GM12872 (cell line): ENCODE results near the gene MFF.

Experiments used
- TF ChIP-seq, protein P1 (sequence below): IDR thresholded peaks from 3 replicates; pipeline ENCODE4 v1.5.1; 2011; ENCODE audit warnings: low read depth, mild to moderate bottlenecking, low read length, moderate library complexity; ENCODE audit not compliant: insufficient read depth

Gene MFF

DNA sequence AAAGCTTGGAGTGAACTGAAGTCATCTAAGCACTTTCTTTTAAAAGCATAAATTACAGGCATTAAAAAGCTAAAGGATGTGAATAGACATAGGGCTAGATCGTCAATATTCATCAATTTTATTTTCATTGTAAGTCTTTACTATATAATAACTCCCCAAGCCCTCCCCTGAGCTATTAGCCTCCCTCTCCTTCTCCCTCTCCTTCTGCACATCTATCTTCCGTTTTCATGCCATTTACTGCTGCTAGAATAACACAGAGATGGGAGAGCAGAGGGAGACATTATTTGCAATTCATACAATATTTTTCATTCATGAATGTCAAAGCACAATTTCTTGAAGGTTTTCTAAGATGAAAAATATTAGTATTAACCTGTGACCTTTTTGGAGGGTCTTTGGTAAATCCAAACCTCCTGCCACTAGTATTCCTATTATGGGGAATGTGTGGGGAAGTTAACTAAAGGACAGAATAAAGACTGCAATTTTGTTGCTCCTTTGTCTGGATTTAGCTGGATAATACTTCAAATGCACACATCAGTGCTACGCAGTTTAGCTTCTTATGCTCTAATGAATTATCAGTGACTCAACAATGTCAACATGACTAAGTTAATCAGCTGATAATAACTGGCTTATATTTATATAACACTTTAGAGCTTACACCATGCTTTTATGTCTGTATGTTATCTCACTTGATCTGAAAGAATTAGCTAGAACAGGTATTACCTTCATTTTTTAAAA, 28.2 kb upstream of the MFF start:
- TF ChIP-seq, protein P1, sequence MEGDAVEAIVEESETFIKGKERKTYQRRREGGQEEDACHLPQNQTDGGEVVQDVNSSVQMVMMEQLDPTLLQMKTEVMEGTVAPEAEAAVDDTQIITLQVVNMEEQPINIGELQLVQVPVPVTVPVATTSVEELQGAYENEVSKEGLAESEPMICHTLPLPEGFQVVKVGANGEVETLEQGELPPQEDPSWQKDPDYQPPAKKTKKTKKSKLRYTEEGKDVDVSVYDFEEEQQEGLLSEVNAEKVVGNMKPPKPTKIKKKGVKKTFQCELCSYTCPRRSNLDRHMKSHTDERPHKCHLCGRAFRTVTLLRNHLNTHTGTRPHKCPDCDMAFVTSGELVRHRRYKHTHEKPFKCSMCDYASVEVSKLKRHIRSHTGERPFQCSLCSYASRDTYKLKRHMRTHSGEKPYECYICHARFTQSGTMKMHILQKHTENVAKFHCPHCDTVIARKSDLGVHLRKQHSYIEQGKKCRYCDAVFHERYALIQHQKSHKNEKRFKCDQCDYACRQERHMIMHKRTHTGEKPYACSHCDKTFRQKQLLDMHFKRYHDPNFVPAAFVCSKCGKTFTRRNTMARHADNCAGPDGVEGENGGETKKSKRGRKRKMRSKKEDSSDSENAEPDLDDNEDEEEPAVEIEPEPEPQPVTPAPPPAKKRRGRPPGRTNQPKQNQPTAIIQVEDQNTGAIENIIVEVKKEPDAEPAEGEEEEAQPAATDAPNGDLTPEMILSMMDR: no peak

DNA sequence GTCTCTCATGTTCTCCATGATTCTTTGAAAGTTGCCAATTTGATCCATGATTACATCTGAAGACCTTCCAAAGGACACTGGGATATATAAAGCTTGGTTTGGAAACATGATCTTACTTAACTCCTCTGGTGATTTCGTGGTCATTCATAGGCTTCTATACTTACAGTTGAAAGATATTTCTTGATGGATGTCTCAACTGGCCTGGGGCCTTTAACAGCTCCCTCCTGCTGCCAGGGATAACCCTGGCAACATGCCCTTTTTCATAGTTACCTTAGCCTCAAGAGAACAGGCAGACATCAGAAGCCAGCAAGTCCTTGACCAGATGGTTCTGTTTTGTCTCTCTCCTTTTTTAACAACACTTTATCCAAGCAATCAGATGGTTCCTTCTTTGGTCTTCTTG, 23.5 kb upstream of the MFF start:
- TF ChIP-seq, protein P1: no peak

DNA sequence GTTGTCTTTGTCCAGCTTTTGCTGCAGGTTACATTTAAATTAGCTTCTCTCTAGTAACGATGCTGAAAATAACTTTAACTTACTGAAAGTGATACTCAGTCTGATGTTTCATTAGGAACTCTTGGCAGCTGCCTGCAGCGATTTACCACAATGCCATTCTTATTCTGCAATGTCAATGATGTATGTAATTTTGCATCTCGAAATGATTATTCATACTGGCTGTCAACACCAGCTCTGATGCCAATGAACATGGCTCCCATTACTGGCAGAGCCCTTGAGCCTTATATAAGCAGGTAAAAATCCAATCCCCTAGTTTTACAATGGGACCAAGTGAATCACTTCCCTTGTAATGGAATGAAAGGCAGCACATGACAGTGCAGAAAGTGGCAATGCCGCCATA, 16.3 kb upstream of the MFF start:
- TF ChIP-seq, protein P1: no peak

DNA sequence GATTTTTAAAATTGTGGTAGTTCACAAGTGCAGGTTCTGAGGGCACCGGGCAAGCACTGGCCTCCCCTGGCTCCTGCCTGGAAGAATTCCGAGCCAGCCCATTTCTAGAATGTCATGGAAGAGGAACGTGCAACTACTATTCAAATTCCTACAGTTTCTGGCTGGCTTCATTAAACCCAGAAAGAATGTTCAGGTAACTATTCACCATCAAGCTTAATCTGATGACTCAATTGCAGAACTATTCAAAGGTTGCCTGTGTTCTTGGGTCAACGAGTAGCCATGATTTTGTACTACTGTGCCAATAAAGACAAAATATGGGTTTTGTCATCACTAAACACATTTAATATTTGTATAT, 14.3 kb upstream of the MFF start:
- TF ChIP-seq, protein P1: no peak

DNA sequence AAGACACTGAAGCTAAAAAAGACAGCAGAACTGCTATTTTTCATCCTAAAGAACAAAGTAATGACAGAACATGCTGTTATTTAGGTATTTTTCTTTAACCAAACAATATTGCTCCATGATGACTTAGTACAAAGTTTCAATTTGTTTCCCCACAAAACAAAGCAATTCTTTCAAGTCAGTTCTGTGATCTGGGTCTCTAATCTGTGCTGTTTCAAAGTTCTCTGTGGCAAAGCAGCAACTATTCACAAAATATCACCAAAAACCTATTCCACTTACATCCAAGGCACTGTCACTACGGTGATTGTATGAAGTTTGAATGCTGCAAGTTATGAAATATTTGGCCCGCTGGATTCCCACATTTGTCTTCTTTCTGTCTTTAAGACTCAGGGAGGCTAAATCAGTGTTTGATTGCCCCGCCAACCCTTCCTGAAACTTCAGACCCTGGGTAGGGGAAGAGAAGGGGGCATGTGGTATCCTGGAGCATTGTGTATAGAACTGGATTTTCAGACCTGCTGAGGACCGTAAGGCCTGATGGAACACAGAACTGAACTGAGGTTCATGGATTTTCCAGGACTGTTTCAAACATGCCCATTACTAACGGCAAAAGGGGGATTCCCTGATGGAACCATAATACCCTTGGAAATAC, 13.1 kb upstream of the MFF start:
- TF ChIP-seq, protein P1: no peak

DNA sequence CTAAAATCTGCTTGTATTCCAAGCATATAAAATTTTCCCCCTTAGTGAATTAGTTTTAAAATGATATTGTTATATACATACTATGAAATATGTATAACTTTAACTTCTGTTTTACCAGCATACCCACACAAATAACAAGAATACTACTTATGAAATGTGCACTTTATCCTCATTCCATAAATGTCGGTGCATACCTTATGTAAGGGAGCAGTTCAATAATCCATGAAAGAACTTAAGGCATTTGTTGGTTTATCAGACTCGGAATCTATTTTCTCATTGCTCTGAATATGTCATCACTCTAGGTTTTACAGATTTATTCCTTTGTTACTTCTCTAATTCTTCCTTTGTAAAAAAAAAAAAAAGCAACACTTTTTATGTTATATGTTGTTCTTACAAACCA, 12.5 kb upstream of the MFF start:
- TF ChIP-seq, protein P1: no peak

DNA sequence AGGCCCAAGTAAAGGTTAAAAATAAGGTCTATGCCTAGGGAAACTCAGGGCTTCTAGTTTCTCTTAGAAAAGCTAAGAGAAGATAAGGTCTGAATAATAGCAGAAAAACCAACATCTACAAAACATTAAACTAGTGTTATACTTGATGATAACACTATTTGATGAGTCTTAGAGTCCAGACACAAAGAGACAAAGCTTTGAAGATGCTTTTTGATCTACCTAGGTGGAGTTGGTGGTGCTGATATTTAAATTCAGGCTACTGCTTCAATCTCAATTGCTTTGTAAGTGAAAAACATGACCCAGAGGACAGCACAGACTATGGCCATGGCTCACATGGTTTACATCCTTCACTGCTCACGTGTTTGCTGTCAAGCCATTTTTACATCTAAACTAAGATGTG, 11.7 kb upstream of the MFF start:
- TF ChIP-seq, protein P1: no peak
